ENCODE results near the gene WDFY2.
"Not testable (repeated sequence)": the region's sequence is repeated elsewhere in the genome, so short reads cannot be mapped to it uniquely, and the experiment has no call there.

WDFY2 gene

GRCh38 chr13:51668580-51669195, 84.4 kb downstream of the WDFY2 start:
- no peak for DNase-seq

- no peak for DNase-seq
Measured at GRCh38 chr13:51673165-51673564, 88.9 kb downstream of the WDFY2 start.

- DNase-seq, result no peak
Measured at GRCh38 chr13:51674276-51674675, 90.0 kb downstream of the WDFY2 start.

GRCh38 chr13:51675385-51675784, 91.1 kb downstream of the WDFY2 start:
- no peak for DNase-seq

- DNase-seq, result no peak
Measured at GRCh38 chr13:51675877-51676276, 91.6 kb downstream of the WDFY2 start.

- no peak for DNase-seq
Measured at GRCh38 chr13:51676739-51677138, 92.5 kb downstream of the WDFY2 start.

- no peak for DNase-seq
Measured at GRCh38 chr13:51678420-51678819, 94.2 kb downstream of the WDFY2 start.

GRCh38 chr13:51679616-51680015, 95.4 kb downstream of the WDFY2 start:
- DNase-seq, result no peak

GRCh38 chr13:51681037-51681678, 96.9 kb downstream of the WDFY2 start:
- DNase-seq, result no peak

- DNase-seq, result no peak
Measured at GRCh38 chr13:51682686-51683085, 98.4 kb downstream of the WDFY2 start.

- DNase-seq, result no peak
Measured at GRCh38 chr13:51683597-51683996, 99.3 kb downstream of the WDFY2 start.

GRCh38 chr13:51684076-51684475, 99.8 kb downstream of the WDFY2 start:
- DNase-seq, result no peak

GRCh38 chr13:51687947-51688714, 103.9 kb downstream of the WDFY2 start:
- DNase-seq, result no peak

GRCh38 chr13:51688937-51689662, 104.8 kb downstream of the WDFY2 start:
- no peak for DNase-seq

- DNase-seq, result no peak
Measured at GRCh38 chr13:51689663-51689996, 105.4 kb downstream of the WDFY2 start.

GRCh38 chr13:51695677-51696076, 111.4 kb downstream of the WDFY2 start:
- DNase-seq, result not testable (repeated sequence)

GRCh38 chr13:51697181-51697580, 112.9 kb downstream of the WDFY2 start:
- no peak for DNase-seq

GRCh38 chr13:51697855-51698254, 113.6 kb downstream of the WDFY2 start:
- no peak for DNase-seq

- no peak for DNase-seq
Measured at GRCh38 chr13:51698352-51698751, 114.1 kb downstream of the WDFY2 start.

- no peak for DNase-seq
Measured at GRCh38 chr13:51704399-51705313, 120.4 kb downstream of the WDFY2 start.

GRCh38 chr13:51707461-51707860, 123.2 kb downstream of the WDFY2 start:
- DNase-seq, result no peak

- no peak for DNase-seq
Measured at GRCh38 chr13:51713807-51714206, 129.5 kb downstream of the WDFY2 start.
